Measurements from ENCODE around the gene MICAL2. TPM values are rescaled to one million over a fixed set of nuclear protein-coding genes. Genes with fewer than 3 reads are reported as not detected.

The MICAL2 gene
- total RNA-seq, 1 experiment from 2014 or later = 62.9 TPM

DNA sequence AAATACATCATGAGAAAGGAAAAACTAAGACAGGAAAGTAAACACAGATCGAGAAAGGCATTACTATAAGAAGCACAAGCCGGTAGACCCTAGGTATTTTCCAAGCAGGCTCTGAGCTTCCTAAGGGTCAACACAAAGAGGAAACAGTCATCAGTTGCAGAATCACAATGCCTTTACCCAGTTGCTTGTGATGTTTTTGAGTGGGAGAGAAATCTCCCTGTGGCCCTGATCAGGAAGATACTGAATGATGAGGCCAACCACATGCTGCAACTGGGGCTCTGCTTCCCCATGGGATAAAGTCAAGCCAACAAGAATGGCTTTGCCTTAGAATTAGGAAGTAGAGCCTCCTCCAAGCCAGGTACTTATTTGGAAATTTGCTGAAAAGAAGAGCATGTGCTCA is 132.6 kb downstream of the MICAL2 start:
- intact Hi-C loops (cut with micrococcal nuclease) = no loop called here
- BruUV-seq (replicated peaks) = no TSS peak
- Histone ChIP-seq H3K4me2 (ENCODE audit: low read length) (no peak overlapping the region), H3K4me1 (ENCODE audit: insufficient read depth, low read length) (peaks cover 45% of the 10 kb centered on the region), H3F3A (ENCODE audit: low read length, unreplicated experiment) (no peaks in the 10 kb centered on the region), H3K9me3 (ENCODE audit: low read length) (no peaks in the 10 kb centered on the region), H2AFZ (ENCODE audit: low read length) (no peak overlapping the region), H4K20me1 (ENCODE audit: low read length) (no peaks in the 10 kb centered on the region), H3K27me3 (ENCODE audit: low read length) (no peaks in the 10 kb centered on the region), H3K9me2 (replicated peaks; ENCODE audit: low read length) (no peaks in the 10 kb centered on the region), H3K4me3 (ENCODE audit: low read length) (no peak overlapping the region), H3K36me3 (ENCODE audit: low read depth, low read length) (peaks cover 27% of the 10 kb centered on the region), H3K9ac (ENCODE audit: low read length) (no peak overlapping the region), H3K27ac (ENCODE audit: low read length) (no peak overlapping the region), H3K79me2 (ENCODE audit: low read length) (no peaks in the 10 kb centered on the region)
- CTCF ChIA-PET = no interaction called here
- ATAC-seq = no peak
- POLR2A ChIA-PET (ENCODE audit: unreplicated experiment) = interaction anchor here (0.7 kb wide), 1 partner anchor 17 kb away, joined by 4 read pairs; no protein-coding TSS in a partner anchor
- DNase-seq = no peak
- TF ChIP-seq, protein P1, sequence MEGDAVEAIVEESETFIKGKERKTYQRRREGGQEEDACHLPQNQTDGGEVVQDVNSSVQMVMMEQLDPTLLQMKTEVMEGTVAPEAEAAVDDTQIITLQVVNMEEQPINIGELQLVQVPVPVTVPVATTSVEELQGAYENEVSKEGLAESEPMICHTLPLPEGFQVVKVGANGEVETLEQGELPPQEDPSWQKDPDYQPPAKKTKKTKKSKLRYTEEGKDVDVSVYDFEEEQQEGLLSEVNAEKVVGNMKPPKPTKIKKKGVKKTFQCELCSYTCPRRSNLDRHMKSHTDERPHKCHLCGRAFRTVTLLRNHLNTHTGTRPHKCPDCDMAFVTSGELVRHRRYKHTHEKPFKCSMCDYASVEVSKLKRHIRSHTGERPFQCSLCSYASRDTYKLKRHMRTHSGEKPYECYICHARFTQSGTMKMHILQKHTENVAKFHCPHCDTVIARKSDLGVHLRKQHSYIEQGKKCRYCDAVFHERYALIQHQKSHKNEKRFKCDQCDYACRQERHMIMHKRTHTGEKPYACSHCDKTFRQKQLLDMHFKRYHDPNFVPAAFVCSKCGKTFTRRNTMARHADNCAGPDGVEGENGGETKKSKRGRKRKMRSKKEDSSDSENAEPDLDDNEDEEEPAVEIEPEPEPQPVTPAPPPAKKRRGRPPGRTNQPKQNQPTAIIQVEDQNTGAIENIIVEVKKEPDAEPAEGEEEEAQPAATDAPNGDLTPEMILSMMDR (conservative IDR thresholded peaks at IDR 0.05; ENCODE audit: low read depth, low read length) = no peak
- TF ChIP-seq EZH2 (IDR thresholded peaks at IDR 0.05; ENCODE audit: low read length, unreplicated experiment) (no peak), EZH2phosphoT487 (IDR thresholded peaks at IDR 0.05; ENCODE audit: borderline replicate concordance, low read length) (no peak)

DNA sequence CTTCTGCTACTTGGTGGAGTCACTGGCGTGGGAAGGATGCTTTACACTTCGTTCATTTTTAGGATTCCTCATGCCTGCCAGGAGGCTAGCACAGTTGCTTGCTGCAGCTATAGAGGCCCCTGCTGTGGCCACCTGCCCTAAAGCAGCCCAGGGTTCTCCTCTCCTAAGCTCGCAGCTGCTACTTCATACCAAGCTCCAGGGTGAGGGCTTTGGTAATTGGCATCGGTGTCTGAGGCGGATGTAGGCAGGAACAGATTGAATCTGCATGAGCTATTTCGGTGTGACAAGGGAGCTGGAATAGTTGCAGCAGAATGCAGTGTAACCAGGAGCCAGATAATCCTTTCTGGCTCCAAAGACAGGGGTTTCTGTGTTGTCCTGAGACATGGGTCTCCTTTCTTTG is 133.1 kb downstream of the MICAL2 start:
- H3K9me3 ChIP-seq (ENCODE audit: low read length) = no peaks in the 10 kb centered on the region
- ATAC-seq (no peak), DNase-seq (no peak)
- POLR2A ChIA-PET (ENCODE audit: unreplicated experiment) = no interaction called here
- H3K4me2 ChIP-seq (ENCODE audit: low read length) = no peak overlapping the region
- CTCF ChIA-PET = no interaction called here
- no TSS peak for BruUV-seq (replicated peaks)
- no peaks in the 10 kb centered on the region for H3F3A ChIP-seq (ENCODE audit: low read length, unreplicated experiment)
- H3K79me2 ChIP-seq (ENCODE audit: low read length) = no peaks in the 10 kb centered on the region
- intact Hi-C loops (cut with micrococcal nuclease) = no loop called here
- no peak overlapping the region for H3K9ac ChIP-seq (ENCODE audit: low read length)
- H2AFZ ChIP-seq (ENCODE audit: low read length) = no peak overlapping the region
- no peaks in the 10 kb centered on the region for H3K27me3 ChIP-seq (ENCODE audit: low read length)
- H4K20me1 ChIP-seq (ENCODE audit: low read length) = no peaks in the 10 kb centered on the region
- TF ChIP-seq, protein P1 (conservative IDR thresholded peaks at IDR 0.05; ENCODE audit: low read depth, low read length) = no peak
- no peak for TF ChIP-seq EZH2 (IDR thresholded peaks at IDR 0.05; ENCODE audit: low read length, unreplicated experiment)
- no peak for TF ChIP-seq EZH2phosphoT487 (IDR thresholded peaks at IDR 0.05; ENCODE audit: borderline replicate concordance, low read length)
- peaks cover 50% of the 10 kb centered on the region for H3K4me1 ChIP-seq (ENCODE audit: insufficient read depth, low read length)
- H3K36me3 ChIP-seq (ENCODE audit: low read depth, low read length) = peaks cover 21% of the 10 kb centered on the region
- no peak overlapping the region for H3K27ac ChIP-seq (ENCODE audit: low read length)
- H3K4me3 ChIP-seq (ENCODE audit: low read length) = no peak overlapping the region
- H3K9me2 ChIP-seq (replicated peaks; ENCODE audit: low read length) = no peaks in the 10 kb centered on the region

DNA sequence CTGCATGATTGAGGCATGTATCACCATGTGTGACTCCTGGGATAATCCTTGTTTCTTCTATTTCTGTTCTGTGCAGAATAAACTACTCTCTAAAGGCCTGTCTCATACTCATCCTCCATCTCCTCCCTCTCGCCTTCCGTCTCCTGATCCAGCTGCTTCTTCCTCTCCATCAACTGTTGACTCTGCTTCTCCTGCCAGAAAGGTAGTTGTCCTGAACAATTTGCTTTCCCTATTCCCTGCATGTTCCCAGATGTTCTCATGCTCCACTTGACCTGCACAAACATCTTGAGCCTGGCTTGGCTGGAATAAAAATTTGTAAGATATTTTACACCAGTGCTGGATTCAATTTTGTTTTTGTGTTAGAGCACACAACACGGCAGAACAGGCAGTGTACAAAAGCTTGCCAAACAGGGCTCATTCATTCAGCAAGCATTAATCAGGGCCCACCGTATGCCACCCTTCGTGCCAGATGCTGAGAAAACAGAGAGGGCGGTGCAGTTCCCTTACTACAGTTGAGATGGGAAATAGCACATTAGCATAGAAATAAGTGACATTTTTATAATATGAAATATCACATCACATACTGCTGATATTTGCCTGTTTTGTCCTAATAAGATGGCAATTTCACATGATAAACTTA is 133.6 kb downstream of the MICAL2 start:
- ChIA-PET POLR2A (ENCODE audit: unreplicated experiment) (no interaction called here), CTCF (no interaction called here)
- BruUV-seq (replicated peaks) = no TSS peak
- intact Hi-C loops (cut with micrococcal nuclease) = no loop called here
- H2AFZ ChIP-seq (ENCODE audit: low read length) = no peak overlapping the region
- peaks cover 19% of the 10 kb centered on the region for H3K36me3 ChIP-seq (ENCODE audit: low read depth, low read length)
- no peaks in the 10 kb centered on the region for H3K27me3 ChIP-seq (ENCODE audit: low read length)
- no peaks in the 10 kb centered on the region for H3K9me3 ChIP-seq (ENCODE audit: low read length)
- H3K79me2 ChIP-seq (ENCODE audit: low read length) = no peaks in the 10 kb centered on the region
- no peaks in the 10 kb centered on the region for H3K9me2 ChIP-seq (replicated peaks; ENCODE audit: low read length)
- DNase-seq (no peak), ATAC-seq (no peak)
- peaks cover 52% of the 10 kb centered on the region for H3K4me1 ChIP-seq (ENCODE audit: insufficient read depth, low read length)
- H3K27ac ChIP-seq (ENCODE audit: low read length) = no peak overlapping the region
- no peak overlapping the region for H3K4me2 ChIP-seq (ENCODE audit: low read length)
- no peak overlapping the region for H3K4me3 ChIP-seq (ENCODE audit: low read length)
- H3K9ac ChIP-seq (ENCODE audit: low read length) = no peak overlapping the region
- no peaks in the 10 kb centered on the region for H3F3A ChIP-seq (ENCODE audit: low read length, unreplicated experiment)
- H4K20me1 ChIP-seq (ENCODE audit: low read length) = no peaks in the 10 kb centered on the region
- TF ChIP-seq, protein P1 (conservative IDR thresholded peaks at IDR 0.05; ENCODE audit: low read depth, low read length) = no peak
- TF ChIP-seq EZH2phosphoT487 (IDR thresholded peaks at IDR 0.05; ENCODE audit: borderline replicate concordance, low read length) (no peak), EZH2 (IDR thresholded peaks at IDR 0.05; ENCODE audit: low read length, unreplicated experiment) (no peak)

All from PC-3 (cell line).